B cell (primary cell): Measurements from ENCODE around the gene VGLL2. TPM values are rescaled to one million over a fixed set of nuclear protein-coding genes. Genes with fewer than 3 reads are reported as not detected.

Experiments used
- ATAC-seq: fragments of 200-7000 bp; cut with Tn5 transposase; one replicate; pipeline ENCODE4 v1.10.0; 2021; ENCODE audit warnings: low read depth, mild to moderate bottlenecking, moderate number of reproducible peaks, moderate library complexity
- CTCF ChIA-PET: fragments of 350-600 bp; sonication (Branson Sonifier 250); formaldehyde crosslinking; loops from one replicate; lab custom pipeline; 2021; ENCODE audit warnings: antibody characterized with exemption, inconsistent platforms; lab: Charles Lee
- POLR2A ChIA-PET: fragments of 350-600 bp; sonication (Branson Sonifier 250); formaldehyde crosslinking; loops from one replicate; lab custom pipeline; 2021; ENCODE audit warnings: antibody characterized with exemption; lab: Charles Lee
- DNase-seq: peaks from one replicate; pipeline ENCODE4 v3.0.0; 2013
- H2AFZ ChIP-seq: 2 replicates; pipeline ENCODE4 v1.6.1; 2012; ENCODE audit warnings: mild to moderate bottlenecking, low read depth, low read length; ENCODE audit not compliant: insufficient read depth, poor library complexity, severe bottlenecking
- H3K27ac ChIP-seq, 2 donors: 1 replicate in 1 of 2; 2 replicates in 1 of 2; pipeline ENCODE4 v1.5.1; 2012 to 2013; ENCODE audit warnings: low read length in 2 of 2, mild to moderate bottlenecking in 2 of 2, moderate library complexity in 1 of 2
- H3K27me3 ChIP-seq, 4 experiments: fragments of 200-600 bp in 1 of 4; sonication (generic) in 1 of 4; replicated peaks in 1 of 4; 1 replicate in 2 of 4; 2 replicates in 2 of 4; pipeline versions ENCODE4 v1.6.1 to v1.7.0; 2013 to 2016; ENCODE audit warnings: low read length in 3 of 4, mild to moderate bottlenecking in 2 of 4, mixed read lengths in 1 of 4, moderate library complexity in 1 of 4; ENCODE audit not compliant: insufficient read depth in 4 of 4, control insufficient read depth in 3 of 4; ENCODE audit errors: control extremely low read depth in 1 of 4
- H3K36me3 ChIP-seq, 2 experiments: replicated peaks in 1 of 2; 1 replicate in 1 of 2; 2 replicates in 1 of 2; pipeline versions ENCODE4 v1.6.1 to v1.7.1; 2013; ENCODE audit warnings: low read length in 1 of 2; ENCODE audit not compliant: insufficient read depth in 2 of 2, control insufficient read depth in 1 of 2; ENCODE audit errors: control extremely low read depth in 1 of 2, extremely low read depth in 1 of 2
- H3K4me1 ChIP-seq, 2 donors: fragments of 200-600 bp in 1 of 2; sonication (generic) in 1 of 2; 1 replicate in 1 of 2; 2 replicates in 1 of 2; pipeline versions ENCODE4 v1.5.1 to v1.6.1; 2013 to 2017; ENCODE audit warnings: low read length in 2 of 2; ENCODE audit not compliant: control insufficient read depth in 2 of 2, insufficient read depth in 2 of 2
- H3K4me2 ChIP-seq: replicated peaks from 2 replicates; pipeline ENCODE3; 2012; ENCODE audit warnings: mild to moderate bottlenecking, low read depth, low read length; ENCODE audit not compliant: poor library complexity, severe bottlenecking
- H3K4me3 ChIP-seq, 5 experiments: fragments of 200-600 bp in 1 of 5; sonication (generic) in 1 of 5; 1 replicate in 3 of 5; 2 replicates in 2 of 5; pipeline versions ENCODE4 v1.5.1 to v1.7.0; 2011 to 2016; ENCODE audit warnings: low read length in 4 of 5, mild to moderate bottlenecking in 4 of 5, low read depth in 2 of 5, control low read depth in 1 of 5, moderate library complexity in 1 of 5; ENCODE audit not compliant: insufficient read depth in 1 of 5; ENCODE audit errors: control extremely low read depth in 1 of 5, extremely low read depth in 1 of 5
- H3K79me2 ChIP-seq: fragments of 200-600 bp; sonication (generic); one replicate; pipeline ENCODE4 v1.6.0; 2016; ENCODE audit warnings: low read length; ENCODE audit not compliant: control insufficient read depth, insufficient read depth
- H3K9ac ChIP-seq: fragments of 200-600 bp; sonication (generic); 2 replicates; pipeline ENCODE4 v1.6.1; 2017; ENCODE audit warnings: mild to moderate bottlenecking, low read length, moderate library complexity
- H3K9me3 ChIP-seq, 3 donors: one replicate each; pipeline versions ENCODE4 v1.6.1 to v1.7.1; 2013; ENCODE audit warnings: low read length in 2 of 3; ENCODE audit not compliant: control insufficient read depth in 2 of 3, insufficient read depth in 1 of 3; ENCODE audit errors: control extremely low read depth in 1 of 3
- H4K20me1 ChIP-seq: 2 replicates; pipeline ENCODE4 v1.6.0; 2012; ENCODE audit warnings: mild to moderate bottlenecking, low read length; ENCODE audit not compliant: insufficient read depth, control insufficient read depth, poor library complexity, severe bottlenecking
- H3K27ac Mint-ChIP-seq: one replicate; pipeline ENCODE4 v1.8.0; 2021; ENCODE audit warnings: mixed read lengths
- H3K27me3 Mint-ChIP-seq: one replicate; pipeline ENCODE4 v1.8.0; 2021; ENCODE audit warnings: mixed read lengths
- H3K4me1 Mint-ChIP-seq: one replicate; pipeline ENCODE4 v1.8.0; 2021; ENCODE audit warnings: mixed read lengths
- H3K4me3 Mint-ChIP-seq: one replicate; pipeline ENCODE4 v1.8.0; 2021; ENCODE audit warnings: mixed read lengths
- H3K9me3 Mint-ChIP-seq: one replicate; pipeline ENCODE4 v1.8.0; 2022; ENCODE audit warnings: mixed read lengths; ENCODE audit not compliant: insufficient read depth
- CTCF ChIP-seq: fragments of 200-600 bp; IDR thresholded peaks from one replicate; pipeline ENCODE4 v1.8.0; 2022; ENCODE audit warnings: antibody characterized with exemption, mild to moderate bottlenecking
- EZH2 ChIP-seq: IDR thresholded peaks from 2 replicates; pipeline ENCODE4 v1.6.1; 2012; ENCODE audit warnings: borderline replicate concordance, low read depth, mild to moderate bottlenecking, moderate library complexity, low read length; ENCODE audit not compliant: insufficient read depth, poor library complexity, severe bottlenecking
- WGBS: methylation state at CpG from one replicate; pipeline ENCODE4 v1.1.5; 2013; ENCODE audit warnings: missing lambda C conversion rate; ENCODE audit not compliant: insufficient coverage; 5-methylcytosine and 5-hydroxymethylcytosine counted together
- intact Hi-C: fragments of 100-400 bp; cut with micrococcal nuclease; formaldehyde crosslinking; loops from one replicate; pipeline ENCODE4 v1.10.0; 2022
- polyA plus RNA-seq: library from polyadenylated mRNA; depleted of rRNA; stranded (reverse); fragments of >200 nt; gene quantifications from 2 replicates; pipeline ENCODE4 v1.2.3, GENCODE V29; 2012
- total RNA-seq, 2 donors: library from RNA; stranded (reverse); fragments of 120-200 nt in 1 of 2; gene quantifications; 1 replicate in 1 of 2; 2 replicates in 1 of 2; pipeline versions ENCODE4 v1.2.3 to v1.2.4, GENCODE V29; 2013 to 2022

The VGLL2 gene
- total and polyA plus RNA-seq, 2 donors (not counting 1 experiment from before 2014, with no cell fraction given): not detected

- H3K4me1 ChIP-seq: no peaks in the 10 kb centered on the region
- POLR2A ChIA-PET: no interaction called here
- H3K4me1 Mint-ChIP-seq: peaks cover 3% of the 10 kb centered on the region
- H3K79me2 ChIP-seq: no peaks in the 10 kb centered on the region
- no peak overlapping the region for H3K4me2 ChIP-seq
- no peaks in the 10 kb centered on the region for H4K20me1 ChIP-seq
- no peaks in the 10 kb centered on the region for H3K36me3 ChIP-seq
- peaks cover 0 to 28% (median 25%) of the 10 kb centered on the region in 4 experiments for H3K27me3 ChIP-seq
- ATAC-seq (no peak), DNase-seq (no peak)
- TF ChIP-seq EZH2 (no peak), CTCF (no peak)
- H3K27ac ChIP-seq: no peak overlapping the region
- H3K27ac Mint-ChIP-seq: no peak overlapping the region
- intact Hi-C loops: no loop called here
- no CpG with 5 or more reads among the region's 1 CpG for WGBS
- peaks cover 66% of the 10 kb centered on the region for H3K27me3 Mint-ChIP-seq
- H3K9me3 ChIP-seq: peaks cover 0 to 3% (median 0%) of the 10 kb centered on the region in 3 donors
- H3K4me3 ChIP-seq: no peak overlapping the region
- no peaks in the 10 kb centered on the region for H3K9me3 Mint-ChIP-seq
- no peak overlapping the region for H3K4me3 Mint-ChIP-seq
- CTCF ChIA-PET: no interaction called here
- no peak overlapping the region for H3K9ac ChIP-seq
- no peak overlapping the region for H2AFZ ChIP-seq
Observed at GRCh38 chr6:117272891-117273290, 7.5 kb downstream of the VGLL2 start.

GRCh38 chr6:117275205-117275604 lies 9.8 kb downstream of the VGLL2 start:
- CTCF ChIA-PET: no interaction called here
- H3K79me2 ChIP-seq: no peaks in the 10 kb centered on the region
- no peaks in the 10 kb centered on the region for H3K4me1 ChIP-seq
- TF ChIP-seq EZH2 (no peak), CTCF (no peak)
- H4K20me1 ChIP-seq: no peaks in the 10 kb centered on the region
- peaks cover 0 to 12% (median 8%) of the 10 kb centered on the region in 4 experiments for H3K27me3 ChIP-seq
- WGBS: 71% methylated on average over 1 of the region's 9 CpGs
- H3K9ac ChIP-seq: no peak overlapping the region
- no peak overlapping the region for H2AFZ ChIP-seq
- H3K9me3 ChIP-seq: no peaks in the 10 kb centered on the region
- Mint-ChIP-seq H3K27ac (no peak overlapping the region), H3K9me3 (no peaks in the 10 kb centered on the region), H3K27me3 (peaks cover 51% of the 10 kb centered on the region), H3K4me3 (no peak overlapping the region), H3K4me1 (no peaks in the 10 kb centered on the region)
- H3K4me3 ChIP-seq: no peak overlapping the region
- POLR2A ChIA-PET: no interaction called here
- DNase-seq (no peak), ATAC-seq (no peak)
- H3K27ac ChIP-seq: no peak overlapping the region
- no peaks in the 10 kb centered on the region for H3K36me3 ChIP-seq
- H3K4me2 ChIP-seq: no peak overlapping the region
- intact Hi-C loops: no loop called here
